H1 (cell line): ENCODE results near the gene TMC4. TPM values are rescaled to one million over a fixed set of nuclear protein-coding genes. Genes with fewer than 3 reads are reported as not detected.

Experiments used
- SIN3A ChIP-seq, 2 experiments: IDR thresholded peaks in 1 of 2; conservative IDR thresholded peaks in 1 of 2; 2 replicates each; pipeline ENCODE4 v1.6.1; 2011 to 2012; ENCODE audit warnings: low read length in 2 of 2, improper control_type of control experiment in 1 of 2, low read depth in 1 of 2, mild to moderate bottlenecking in 1 of 2
- polyA plus RNA-seq, 7 experiments: library from polyadenylated mRNA; depleted of rRNA in 3 of 7; stranded (reverse) in 5 of 7; unstranded in 2 of 7; fragments of >200 nt in 5 of 7; fragments of 200-250 nt in 2 of 7; gene quantifications; 1 replicate in 5 of 7; 2 replicates in 1 of 7; 4 replicates in 1 of 7; pipeline versions ENCODE4 v1.2.1 to v1.2.3, GENCODE V29; 2011 to 2013; ENCODE audit warnings: missing spikeins in 2 of 7, mixed read lengths in 2 of 7
- total RNA-seq: library from RNA; stranded (reverse); fragmentation: NEBNext Ultra II Directional; extraction: Animal tissue kit (Norgen Biotek cat#: 25700); gene quantifications from 2 replicates; pipeline ENCODE4 v1.2.1, GENCODE V29; 2021

TMC4 gene
- total and polyA plus RNA-seq, 2 of the 8 experiments (the other 6 are each of a cell fraction or from before 2014, with no cell fraction given) = 5.5 to 6.3 TPM

DNA sequence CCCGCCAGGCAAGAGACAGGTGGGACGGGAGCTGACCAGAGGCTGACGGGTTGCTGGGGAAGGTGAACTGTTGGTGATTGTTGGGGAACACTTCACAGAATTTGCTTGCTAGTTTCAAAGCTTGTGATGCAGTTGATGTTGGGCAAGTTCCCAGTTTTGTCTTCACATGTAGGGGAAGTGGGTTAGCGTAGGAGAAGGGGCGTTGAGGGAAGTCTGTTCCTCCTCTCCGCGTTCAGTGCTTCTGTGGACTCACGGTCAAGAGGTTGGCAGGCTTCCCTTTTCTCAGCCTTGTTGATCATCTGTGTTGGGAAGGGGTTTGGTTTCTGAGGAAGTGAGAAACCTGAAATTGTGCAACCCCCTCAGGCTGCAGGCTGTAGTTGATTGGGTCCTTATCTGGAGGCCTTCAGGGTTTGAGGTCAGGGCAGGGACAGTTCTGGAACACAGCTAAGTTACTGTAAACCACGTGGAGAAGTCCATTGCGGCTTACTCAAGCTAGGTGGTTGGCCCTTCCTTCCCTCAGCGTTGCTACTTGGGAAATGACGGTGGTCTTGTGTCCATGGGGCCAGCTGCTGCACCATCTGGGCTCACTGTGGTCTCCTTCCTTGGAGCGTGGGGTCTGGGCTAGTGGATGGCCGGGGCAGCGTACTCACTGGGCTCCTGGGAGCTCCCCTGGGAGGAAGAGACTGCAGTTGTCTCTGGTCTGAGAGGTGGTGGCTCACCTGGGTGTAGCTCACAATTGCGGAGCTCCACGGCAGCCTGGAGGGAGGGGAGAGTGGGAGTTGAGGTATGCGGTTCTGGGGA lies 35.2 kb upstream of the TMC4 start (continued):
- TF ChIP-seq SIN3A (conservative IDR thresholded peaks at IDR 0.05 in 1 of 2, IDR thresholded peaks at IDR 0.05 in 1 of 2; ENCODE audit: low read depth in 1 of 2, low read length in 2 of 2) = no peak
